Measurements from ENCODE around the gene MAPK8IP3.

- TF ChIP-seq EP300 (IDR thresholded peaks at IDR 0.05; ENCODE audit: borderline replicate concordance): no peak
- TF ChIP-seq YY1 (IDR thresholded peaks at IDR 0.05; ENCODE audit: low read depth): no peak
- no peak for TF ChIP-seq CEBPB (IDR thresholded peaks at IDR 0.05)
- TF ChIP-seq TEAD4 (IDR thresholded peaks at IDR 0.05): no peak
- no peak for TF ChIP-seq TAF1 (IDR thresholded peaks at IDR 0.05; ENCODE audit: low read depth)
- TF ChIP-seq REST (IDR thresholded peaks at IDR 0.05; ENCODE audit: low read depth): no peak
- TF ChIP-seq RAD21 (IDR thresholded peaks at IDR 0.05; ENCODE audit: low read depth): no peak
- no peak for TF ChIP-seq NFIC (IDR thresholded peaks at IDR 0.05)
- TF ChIP-seq USF1 (IDR thresholded peaks at IDR 0.05): no peak
- TF ChIP-seq ZBTB7A (IDR thresholded peaks at IDR 0.05; ENCODE audit: low read depth): no peak
- TF ChIP-seq CREB1 (IDR thresholded peaks at IDR 0.05; ENCODE audit: low read depth): no peak
- TF ChIP-seq FOXM1 (IDR thresholded peaks at IDR 0.05; ENCODE audit: borderline replicate concordance, low read depth): no peak
- TF ChIP-seq MAX (IDR thresholded peaks at IDR 0.05): no peak
Observed at GRCh38 chr16:1757714-1758461, 51.9 kb downstream of the MAPK8IP3 start.
